KOPT-K1 (cell line): ENCODE results near the gene PERM1.
"Not testable (repeated sequence)": the region's sequence is repeated elsewhere in the genome, so short reads cannot be mapped to it uniquely, and the experiment has no call there.

ENCODE experiments used
- H3K27ac ChIP-seq: fragments of 200-600 bp; sonication (generic); 2 replicates; pipeline ENCODE4 v1.5.1; 2016; ENCODE audit warnings: antibody characterized with exemption, mild to moderate bottlenecking, low read depth, low read length; ENCODE audit not compliant: poor library complexity, severe bottlenecking
- H3K36me3 ChIP-seq: fragments of 200-600 bp; sonication (generic); 2 replicates; pipeline ENCODE4 v1.5.1; 2017; ENCODE audit warnings: antibody characterized with exemption, mild to moderate bottlenecking, low read length, moderate library complexity; ENCODE audit not compliant: insufficient read depth
- H3K9me3 ChIP-seq: fragments of 200-600 bp; sonication (generic); 2 replicates; pipeline ENCODE4 v1.5.1; 2017; ENCODE audit warnings: antibody characterized with exemption, low read length, mild to moderate bottlenecking; ENCODE audit not compliant: insufficient read depth, poor library complexity, severe bottlenecking

The PERM1 gene

DNA sequence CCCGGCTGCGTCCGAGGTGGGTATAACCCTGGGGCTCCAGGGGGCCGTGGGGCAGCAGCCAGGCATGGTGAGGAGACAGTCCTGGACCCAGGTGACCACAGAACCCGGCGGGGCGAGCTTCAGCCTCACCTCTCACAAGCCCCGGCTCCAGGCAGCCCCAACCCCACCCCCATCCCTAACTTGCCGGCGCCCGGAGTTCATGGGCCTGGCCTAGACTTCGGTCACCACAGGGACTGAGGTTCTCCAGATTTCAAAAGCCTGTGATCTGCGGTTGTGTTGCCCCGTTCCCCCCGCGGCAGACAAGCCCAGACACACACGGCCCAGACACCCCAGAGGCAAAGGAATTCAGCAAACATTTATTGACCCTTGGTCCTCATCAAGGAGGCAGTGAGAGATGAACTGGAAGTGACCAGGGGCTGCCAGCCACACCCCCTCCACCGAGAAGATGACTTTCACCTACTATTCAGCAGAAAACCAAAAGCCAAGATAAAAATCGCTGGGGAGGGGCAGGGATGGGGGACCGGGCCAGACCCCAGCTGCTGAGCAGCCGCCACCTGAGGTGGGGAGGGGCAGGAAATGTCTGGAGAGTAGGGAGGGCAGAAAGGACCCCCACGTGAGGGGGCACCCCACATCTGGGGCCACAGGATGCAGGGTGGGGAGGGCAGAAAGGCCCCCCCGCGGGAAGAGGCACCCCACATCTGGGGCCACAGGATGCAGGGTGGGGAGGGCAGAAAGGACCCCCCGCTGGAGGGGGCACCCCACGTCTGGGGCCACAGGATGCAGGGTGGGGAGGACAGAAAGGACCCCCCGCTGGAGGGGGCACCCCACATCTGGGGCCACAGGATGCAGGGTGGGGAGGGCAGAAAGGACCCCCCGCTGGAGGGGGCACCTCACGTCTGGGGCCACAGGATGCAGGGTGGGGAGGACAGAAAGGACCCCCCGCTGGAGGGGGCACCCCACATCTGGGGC lies 14.1 kb upstream of the PERM1 start:
- Histone ChIP-seq H3K9me3 (peaks cover 9% of the 10 kb centered on the region), H3K27ac (no peak overlapping the region)

DNA sequence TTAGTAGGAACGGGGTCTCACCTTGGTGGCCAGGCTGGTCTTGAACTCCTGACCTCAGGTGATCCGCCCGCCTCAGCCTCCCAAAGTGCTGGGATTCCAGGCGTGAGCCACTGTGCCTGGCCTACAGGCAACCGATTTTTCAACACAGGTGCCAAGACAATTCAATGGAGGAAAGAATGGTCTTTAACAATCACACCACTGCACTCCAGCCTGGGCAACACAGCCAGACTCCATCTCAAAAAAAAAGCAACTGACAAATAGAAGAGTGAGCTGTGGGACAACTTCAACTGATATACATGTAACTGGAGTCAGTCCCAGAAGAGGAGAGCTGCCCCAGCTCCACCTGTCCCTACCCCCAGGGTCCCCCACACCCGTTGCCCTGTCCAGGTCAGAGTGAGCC lies 12.7 kb upstream of the PERM1 start:
- not testable (repeated sequence) for H3K9me3 ChIP-seq, H3K27ac ChIP-seq, H3K36me3 ChIP-seq

More for the DNA sequence above, 14.1 kb upstream of the PERM1 start:
- no peaks in the 10 kb centered on the region for H3K36me3 ChIP-seq

DNA sequence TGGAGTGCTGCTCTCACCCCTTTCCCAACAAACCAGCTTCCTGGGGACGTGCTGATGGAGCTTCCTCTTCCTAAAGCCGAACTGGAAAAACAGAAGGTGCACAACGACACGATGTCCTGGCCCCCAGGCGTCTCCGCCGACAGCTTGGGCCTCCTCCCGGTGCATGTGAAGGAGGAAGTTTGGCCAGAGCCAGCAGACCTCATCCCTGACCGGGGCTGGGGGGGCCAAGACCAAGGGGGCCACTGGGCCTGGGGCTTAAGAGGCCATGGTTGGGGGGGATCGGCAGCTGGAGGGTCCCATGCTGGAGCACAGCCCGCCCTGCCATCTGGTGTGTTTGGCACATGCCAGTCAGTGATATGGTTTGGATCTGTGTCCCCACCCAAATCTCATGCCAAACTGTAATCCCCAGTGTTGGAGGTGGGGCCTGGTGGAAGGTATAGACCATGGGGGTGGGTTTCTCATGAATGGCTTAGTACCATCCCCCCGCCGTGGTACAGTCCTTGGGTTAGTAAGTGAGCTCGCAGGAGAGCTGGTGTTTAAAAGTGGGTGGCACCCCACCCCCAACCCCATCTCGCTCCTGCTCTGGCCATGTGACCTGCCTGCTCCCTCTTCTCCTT lies 11.6 kb upstream of the PERM1 start:
- peaks cover 9% of the 10 kb centered on the region for H3K9me3 ChIP-seq
- no peaks in the 10 kb centered on the region for H3K36me3 ChIP-seq
- no peak overlapping the region for H3K27ac ChIP-seq

DNA sequence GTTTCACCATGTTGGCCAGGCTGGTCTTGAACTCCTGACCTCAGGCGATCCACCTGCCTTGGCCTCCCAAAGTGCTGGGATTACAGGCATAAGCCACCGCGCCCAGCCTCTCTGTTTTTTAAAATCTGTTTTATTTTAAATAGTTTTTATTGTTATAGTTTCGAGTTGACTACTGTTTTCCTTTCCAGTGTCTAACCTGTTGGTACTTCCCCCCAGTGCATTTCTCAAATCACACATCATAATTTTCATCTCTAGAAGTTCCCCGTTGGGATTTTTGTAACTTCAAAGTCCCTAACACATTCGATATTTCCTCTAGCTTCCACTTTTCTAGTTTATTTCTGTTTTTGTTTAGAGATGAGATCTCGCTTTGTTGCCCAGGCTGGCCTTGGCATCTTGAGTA lies 10.5 kb upstream of the PERM1 start:
- Histone ChIP-seq H3K9me3 (peaks cover 9% of the 10 kb centered on the region), H3K27ac (no peak overlapping the region), H3K36me3 (no peaks in the 10 kb centered on the region)

DNA sequence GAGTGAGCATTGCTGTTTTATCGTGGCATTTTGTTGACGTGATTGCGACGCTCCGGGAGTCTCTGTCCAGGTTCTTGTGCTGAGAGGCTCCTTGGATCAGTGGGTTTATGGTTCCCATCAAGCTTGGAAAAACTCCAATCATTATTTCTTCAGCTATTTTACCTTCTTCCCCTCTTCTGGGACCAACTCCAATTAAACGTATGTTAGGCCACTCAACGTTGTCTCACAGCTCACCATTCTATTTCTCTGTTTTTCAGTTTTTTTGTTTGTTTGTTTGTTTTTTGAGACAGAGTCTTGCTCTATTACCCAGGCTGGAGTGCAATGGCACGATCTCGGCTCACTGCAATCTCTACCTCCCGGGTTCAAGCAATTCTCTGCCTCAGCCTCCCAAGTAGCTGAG lies 10.0 kb upstream of the PERM1 start:
- Histone ChIP-seq H3K36me3 (no peaks in the 10 kb centered on the region), H3K9me3 (peaks cover 9% of the 10 kb centered on the region), H3K27ac (no peak overlapping the region)

DNA sequence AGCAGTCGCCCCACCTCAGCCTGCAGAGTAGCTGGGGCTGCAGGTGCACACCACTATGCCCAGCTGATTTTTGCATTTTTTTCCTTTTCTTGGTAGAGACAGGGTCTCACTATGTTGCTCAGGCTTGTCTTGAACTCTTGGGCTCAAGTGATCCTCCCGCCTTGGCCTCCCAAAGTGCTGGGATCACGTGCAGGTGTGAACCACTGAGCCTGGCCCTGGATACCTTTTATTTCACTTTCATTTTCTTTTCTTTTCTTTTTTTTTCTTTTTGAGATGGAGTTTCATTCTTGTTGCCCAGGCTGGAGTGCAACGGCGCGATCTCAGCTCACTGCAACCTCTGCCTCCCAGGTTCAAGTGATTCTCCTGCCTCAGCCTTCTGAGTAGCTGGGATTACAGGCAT lies 9.4 kb upstream of the PERM1 start:
- not testable (repeated sequence) for H3K9me3 ChIP-seq, H3K36me3 ChIP-seq, H3K27ac ChIP-seq

DNA sequence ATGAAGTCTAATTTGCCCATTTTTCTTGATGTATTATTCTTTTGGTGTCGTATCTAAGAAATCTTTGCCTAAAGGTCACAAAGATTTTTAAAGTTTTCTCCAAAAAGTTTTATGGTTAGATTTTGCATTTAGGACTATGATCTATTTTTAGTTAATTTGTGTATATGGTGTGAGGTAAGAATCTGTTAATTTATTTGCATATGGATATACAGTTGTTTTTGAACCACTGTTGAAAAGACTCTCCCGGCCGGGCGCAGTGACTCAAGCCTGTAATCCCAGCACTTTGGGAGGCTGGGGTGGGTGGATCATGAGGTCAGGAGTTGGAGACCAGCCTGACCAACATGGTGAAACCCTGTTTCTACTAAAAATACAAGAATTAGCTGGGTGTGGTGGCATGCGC lies 6.2 kb upstream of the PERM1 start:
- H3K36me3 ChIP-seq, H3K9me3 ChIP-seq, H3K27ac ChIP-seq: not testable (repeated sequence)

DNA sequence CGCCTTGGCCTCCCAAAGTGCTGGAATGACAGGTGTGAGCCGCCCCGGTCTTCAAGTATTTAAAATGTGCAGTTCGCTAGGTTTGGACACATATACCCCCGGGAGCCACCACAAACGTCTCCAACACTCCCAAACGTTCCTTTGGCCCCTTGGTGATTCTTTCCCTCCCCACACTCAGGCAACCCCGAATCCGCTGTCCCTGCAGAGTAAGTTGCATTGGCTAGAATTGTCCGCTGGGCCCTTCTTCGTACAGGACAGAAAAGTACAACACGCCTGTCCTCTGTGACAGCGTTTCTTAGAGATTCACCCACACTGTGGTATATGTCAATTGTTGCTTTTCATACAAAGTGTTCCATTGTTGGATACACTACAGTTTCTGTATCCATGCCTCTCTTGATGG lies 3.2 kb upstream of the PERM1 start:
- Histone ChIP-seq H3K36me3 (no peaks in the 10 kb centered on the region), H3K27ac (no peak overlapping the region), H3K9me3 (no peaks in the 10 kb centered on the region)

DNA sequence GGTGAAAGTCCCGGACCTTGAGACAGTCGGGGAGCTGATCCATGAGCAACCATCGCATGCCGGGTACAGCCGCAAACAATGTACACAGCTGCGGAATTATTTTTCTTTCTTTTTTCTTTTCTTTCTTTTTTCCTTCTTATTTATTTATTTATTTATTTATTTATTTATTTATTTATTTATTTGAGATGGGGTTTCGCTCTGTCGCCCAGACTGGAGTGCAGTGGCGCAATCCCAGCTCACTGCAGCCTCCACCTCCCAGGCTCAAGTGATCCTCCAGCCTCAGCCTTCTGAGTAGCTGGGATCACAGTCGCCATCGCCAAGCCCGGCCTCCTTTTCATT lies 2.6 kb upstream of the PERM1 start:
- Histone ChIP-seq H3K27ac (no peak overlapping the region), H3K9me3 (no peaks in the 10 kb centered on the region), H3K36me3 (no peaks in the 10 kb centered on the region)

DNA sequence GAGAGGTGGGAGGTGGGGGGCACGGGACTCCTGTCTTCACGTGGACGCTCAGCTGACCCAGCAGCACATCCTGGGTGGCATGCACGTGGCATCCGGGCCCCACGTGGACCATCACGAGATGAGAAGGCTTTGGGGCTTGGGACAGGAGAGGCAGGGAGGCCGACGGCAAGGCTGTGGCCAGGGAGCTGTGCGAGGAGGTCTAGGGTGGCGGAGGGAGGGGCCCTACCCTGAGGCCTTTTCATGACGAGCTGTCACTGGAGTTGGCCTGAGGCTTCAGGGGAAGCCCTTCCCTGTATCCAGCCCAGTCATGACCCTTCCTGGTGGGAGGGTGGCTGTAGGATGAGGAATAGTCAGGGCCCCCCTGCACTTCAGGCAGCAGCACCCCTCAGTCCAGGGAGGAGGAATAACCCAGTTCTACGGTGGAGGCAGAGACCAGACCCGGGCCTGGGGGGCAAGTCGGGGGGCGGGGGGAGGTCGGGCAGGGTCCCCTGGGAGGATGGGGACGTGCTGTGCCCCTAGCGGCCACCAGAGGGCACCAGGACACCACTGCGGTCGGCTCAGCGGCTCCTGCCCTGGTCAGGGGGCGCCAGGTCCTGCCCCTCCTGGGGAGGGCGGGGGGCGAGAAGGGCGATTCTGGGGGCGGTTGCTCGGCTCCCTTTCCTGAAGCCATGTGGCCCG lies 2.0 kb upstream of the PERM1 start:
- H3K36me3 ChIP-seq = no peaks in the 10 kb centered on the region
- no peaks in the 10 kb centered on the region for H3K9me3 ChIP-seq
- no peak overlapping the region for H3K27ac ChIP-seq

DNA sequence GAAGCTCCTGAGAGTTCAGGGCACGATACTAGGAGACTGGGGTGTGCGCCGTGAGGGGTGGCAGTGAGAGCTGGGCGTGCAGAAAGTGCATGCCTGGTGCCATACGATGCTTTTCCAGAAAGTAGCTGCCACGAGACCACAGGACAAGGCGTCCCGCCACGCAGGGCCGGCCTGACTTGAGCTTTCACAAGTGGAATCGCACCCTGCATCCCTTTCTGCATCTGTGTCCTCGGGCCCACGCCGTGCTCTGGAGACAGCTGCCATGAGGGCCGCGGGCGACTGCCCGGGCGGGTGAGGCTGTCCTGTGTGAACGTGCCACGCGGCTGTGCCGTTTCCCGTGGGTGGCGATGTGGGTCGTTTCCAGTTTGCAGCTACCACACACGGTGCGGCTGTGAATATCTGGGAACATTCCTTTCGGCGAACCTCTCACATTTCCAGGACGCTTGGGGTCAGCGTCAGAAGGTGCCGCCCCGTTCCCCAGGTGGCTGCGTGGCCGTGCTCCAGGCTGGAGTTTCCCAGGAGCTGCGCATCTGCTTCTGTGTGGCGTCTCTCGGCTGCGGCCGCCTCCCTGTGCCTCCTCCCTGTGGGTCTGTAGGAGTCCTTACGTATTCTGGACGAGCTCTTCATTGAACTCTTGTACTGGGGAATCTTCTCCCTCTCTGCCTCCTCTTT lies 1.0 kb upstream of the PERM1 start:
- no peak overlapping the region for H3K27ac ChIP-seq

DNA sequence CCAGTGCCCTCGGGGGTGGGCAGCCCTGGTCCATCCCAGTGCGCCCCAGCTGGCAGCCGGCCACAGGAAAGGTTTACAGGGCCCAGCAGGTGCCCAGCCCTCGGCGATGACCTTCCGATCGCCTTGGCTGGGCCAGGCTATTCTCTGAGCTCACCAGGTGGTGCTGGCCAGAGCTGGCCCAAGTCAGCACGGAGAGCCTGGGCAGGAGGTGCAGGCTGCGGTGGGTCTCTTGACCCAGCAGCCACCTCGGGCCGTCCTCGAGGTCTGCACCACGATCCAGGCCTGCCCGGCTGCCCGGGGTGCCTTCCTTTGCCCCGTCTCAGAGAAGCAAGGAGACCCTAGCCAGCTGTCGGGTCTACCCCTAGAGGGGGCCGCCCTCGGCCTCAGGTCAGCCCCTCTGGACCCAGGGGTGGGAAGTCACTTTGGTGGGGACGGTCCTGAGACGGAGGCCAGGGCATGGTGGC lies 370 bp downstream of the PERM1 start:
- Histone ChIP-seq H3K27ac (no peak overlapping the region), H3K36me3 (no peaks in the 10 kb centered on the region), H3K9me3 (no peaks in the 10 kb centered on the region)

More for the DNA sequence above, 1.0 kb upstream of the PERM1 start:
- H3K36me3 ChIP-seq = no peaks in the 10 kb centered on the region
- H3K9me3 ChIP-seq = no peaks in the 10 kb centered on the region

DNA sequence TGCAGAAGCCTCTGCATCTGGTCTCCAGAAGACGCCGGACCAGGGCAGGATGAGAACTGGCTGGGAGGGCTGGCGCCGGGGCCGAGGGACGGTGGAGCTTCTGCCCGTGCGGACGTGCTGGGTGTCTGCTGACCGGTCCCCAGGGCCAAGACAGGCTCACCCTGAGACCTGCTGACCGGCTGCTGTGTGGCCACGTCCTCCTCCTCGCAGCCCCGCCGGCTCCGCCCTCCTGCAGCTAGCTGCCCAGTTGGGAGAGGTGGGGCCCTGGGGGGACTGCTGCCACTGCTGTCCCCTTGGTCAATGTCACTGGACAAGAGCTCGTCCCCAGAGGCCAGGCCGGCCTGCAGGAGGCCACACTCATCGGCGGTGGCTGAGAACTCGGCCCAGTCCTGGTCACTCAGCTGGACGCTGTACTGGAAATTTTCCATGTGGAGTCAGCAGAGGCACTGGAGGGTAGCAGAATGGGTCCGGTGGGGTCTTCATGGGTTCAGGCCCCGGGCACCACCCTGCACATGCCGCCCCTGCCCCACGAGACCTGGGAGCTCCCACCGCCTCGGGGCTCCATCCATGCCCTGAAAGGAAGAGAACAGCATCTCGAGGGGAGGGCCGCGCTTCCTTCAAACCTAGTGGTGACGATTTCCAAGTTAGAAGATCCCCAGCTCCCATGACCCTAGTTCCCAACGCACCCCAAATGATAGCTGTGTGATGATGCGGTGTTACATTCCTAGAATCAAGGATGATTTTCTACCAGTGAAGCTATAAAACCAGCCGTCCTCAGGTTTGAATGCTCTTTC lies 1.1 kb downstream of the PERM1 start:
- Histone ChIP-seq H3K36me3 (no peaks in the 10 kb centered on the region), H3K27ac (no peak overlapping the region)

DNA sequence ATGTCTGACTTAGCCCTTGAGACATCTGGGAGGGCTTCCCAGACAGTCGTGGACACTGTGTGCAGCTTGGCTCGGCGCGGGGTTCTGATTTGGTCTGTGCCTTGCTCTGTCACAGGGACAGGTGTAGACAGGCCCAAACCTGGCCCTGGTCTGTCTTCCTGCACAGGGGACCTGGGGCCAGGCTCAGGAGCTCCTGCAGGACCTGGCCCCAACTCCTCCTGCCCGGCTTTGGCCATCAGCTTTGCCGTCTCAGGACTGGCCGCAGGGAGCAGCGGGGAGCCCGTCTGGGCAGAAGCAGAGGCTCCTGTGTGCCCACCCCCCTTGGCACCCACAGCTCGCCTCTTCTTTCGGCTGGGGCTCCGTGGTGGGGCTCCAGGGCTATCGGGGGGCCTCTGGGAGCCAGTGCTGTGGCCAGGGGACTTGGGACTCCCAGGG lies 1.7 kb downstream of the PERM1 start:
- H3K27ac ChIP-seq = no peak overlapping the region
- H3K9me3 ChIP-seq = no peaks in the 10 kb centered on the region
- H3K36me3 ChIP-seq = no peaks in the 10 kb centered on the region

More for the DNA sequence above, 1.1 kb downstream of the PERM1 start:
- H3K9me3 ChIP-seq = no peaks in the 10 kb centered on the region
